COLO668 (cell line): Measurements from ENCODE around the gene DMD.

ENCODE experiments used
- DNase-seq: peaks from one replicate; lab custom pipeline; 2025; ENCODE audit not compliant: unreplicated experiment; lab: John Stamatoyannopoulos, UW

Gene DMD

DNA sequence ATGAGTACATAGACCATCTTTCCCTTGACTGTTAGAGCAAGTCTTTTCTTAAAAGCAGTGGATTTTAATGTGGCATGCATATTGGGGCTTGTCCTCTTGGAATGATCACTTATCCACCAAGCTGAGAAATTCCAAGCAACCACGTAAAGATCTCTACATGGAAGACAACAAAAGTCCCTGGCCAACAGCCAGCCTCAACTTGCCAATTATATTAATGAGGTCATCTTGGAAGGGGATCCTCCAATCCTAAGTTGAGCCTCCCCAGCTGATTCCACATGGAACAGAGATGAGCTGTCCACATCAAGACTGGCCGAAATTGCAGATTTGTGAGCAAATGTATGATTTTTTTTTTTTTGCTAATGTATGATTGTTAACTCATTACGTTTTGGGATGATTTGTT, 2118.9 kb downstream of the DMD start:
- DNase-seq, result no peak

GRCh38 chrX:31091819-31092218, 2119.5 kb downstream of the DMD start:
- no peak for DNase-seq

- DNase-seq, result no peak
These were observed 2136.8 kb downstream of the DMD start for GRCh38 chrX:31074522-31074921.

DNA sequence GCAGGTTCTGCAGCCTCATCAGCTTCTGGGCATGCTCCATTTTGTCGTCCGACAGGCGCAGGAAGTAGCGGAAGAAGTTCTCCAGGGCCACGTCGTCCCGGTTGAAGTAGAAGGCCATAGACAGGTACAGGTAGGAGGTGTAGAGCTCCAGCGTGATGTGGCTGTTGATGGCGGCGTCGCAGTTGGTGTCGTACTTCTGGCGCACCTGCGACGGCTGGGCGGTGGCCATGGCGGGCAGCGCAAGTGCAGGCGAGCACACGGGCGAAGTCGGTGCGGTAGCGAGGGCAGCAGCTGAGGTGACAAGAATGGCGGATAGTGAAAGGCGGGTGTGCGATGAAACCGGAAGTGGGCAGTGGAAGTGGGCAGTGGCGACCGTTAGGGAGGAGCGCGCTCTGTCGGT, 2139.6 kb downstream of the DMD start, which contains the start of gene FTHL17:
Gene FTHL17, minus strand, starts transcription at position 317 of the 400 bp plus-strand sequence. Its CDS starts 88 bp downstream, at position 229.
- no peak for DNase-seq

DNA sequence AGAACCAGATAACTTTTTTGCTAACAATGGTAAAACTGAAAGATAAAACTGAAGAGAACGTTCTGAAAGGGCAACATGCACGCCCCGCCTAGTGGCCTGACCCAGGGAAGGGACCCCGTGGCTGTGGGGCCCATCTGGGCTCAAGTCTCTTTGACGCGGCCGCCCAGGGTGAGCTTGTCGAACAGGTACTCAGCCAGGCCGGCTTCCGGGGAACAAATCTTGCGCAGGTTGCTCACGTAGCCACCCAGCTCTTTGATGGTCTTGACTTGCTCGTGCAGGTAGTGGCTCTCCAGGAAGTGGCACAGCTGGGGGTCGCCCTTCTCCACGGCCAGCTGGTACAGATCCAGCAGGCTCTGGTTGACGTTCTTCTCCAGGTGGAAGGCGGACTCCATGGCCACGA, 2140.1 kb downstream of the DMD start:
- no peak for DNase-seq

DNA sequence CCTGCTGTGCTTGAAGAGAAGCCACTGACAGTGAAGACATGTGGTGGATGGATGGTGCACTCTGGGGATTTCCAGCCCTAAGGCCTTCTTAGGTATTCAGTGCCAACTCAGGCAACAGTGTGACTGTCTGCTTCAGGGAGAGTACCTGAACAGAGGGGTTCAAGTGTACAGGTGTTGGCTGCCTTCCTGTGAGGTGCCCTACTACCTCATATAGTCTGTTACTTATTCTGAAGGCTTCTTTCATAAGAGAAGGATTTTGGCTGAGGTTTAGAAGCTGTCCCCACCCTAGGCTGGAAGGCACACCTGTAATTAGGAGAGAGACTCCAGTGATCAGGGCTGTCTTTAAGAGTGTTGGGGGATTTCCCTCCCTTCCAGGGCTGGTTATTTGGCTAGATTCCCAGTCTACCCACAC, 2141.3 kb downstream of the DMD start:
- no peak for DNase-seq
